Measurements from ENCODE around the gene PCOLCE2. TPM values are rescaled to one million over a fixed set of nuclear protein-coding genes. Genes with fewer than 3 reads are reported as not detected.

Gene PCOLCE2
- total and polyA plus RNA-seq, 2 donors (not counting 1 experiment from before 2014, with no cell fraction given): 4.8 to 26.3 TPM

DNA sequence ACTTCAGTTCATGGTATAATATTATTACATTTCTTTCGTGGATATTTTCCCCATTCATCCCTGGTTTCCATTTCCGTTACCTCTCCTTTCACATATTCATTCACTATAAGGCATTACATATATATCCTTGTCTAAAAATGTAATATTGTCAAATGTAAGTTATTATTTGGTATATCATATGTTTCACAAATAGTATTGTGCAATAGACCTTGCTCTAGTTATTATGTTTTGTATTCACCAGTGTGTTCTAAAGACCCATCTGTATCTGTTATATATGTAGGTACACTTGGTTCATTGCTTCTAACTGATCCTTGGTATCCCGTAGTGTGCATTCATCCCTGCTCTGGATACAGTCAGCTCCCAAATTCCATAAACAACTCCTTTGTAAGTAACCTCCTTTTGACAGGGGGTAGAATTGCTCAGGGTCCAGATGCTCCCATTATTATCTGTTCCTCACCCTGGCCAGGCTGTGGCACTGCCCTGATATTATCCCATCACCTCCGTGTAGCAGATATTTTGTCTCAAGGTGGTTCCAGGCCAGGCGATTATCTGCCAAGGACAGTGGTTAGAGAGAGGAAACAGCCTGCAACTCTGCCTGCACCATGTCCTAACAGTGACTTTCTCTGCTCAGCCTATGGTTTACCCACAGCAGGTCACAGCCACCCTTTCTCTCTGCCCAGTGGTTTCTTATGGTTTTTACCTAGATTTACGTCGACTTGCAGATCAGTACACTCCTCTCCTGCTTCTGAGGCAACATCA lies 45.4 kb upstream of the PCOLCE2 start:
- peaks cover 3% of the 10 kb centered on the region for H3K27me3 ChIP-seq (ENCODE audit: control insufficient read depth, insufficient read depth, low read length)
- no peak overlapping the region for H3K9ac ChIP-seq (ENCODE audit: insufficient read depth, low read length)
- no peaks in the 10 kb centered on the region for H3K79me2 ChIP-seq (ENCODE audit: control insufficient read depth, insufficient read depth, low read length)
- no peak for DNase-seq (ENCODE audit: low read depth in 2 of 2)
- no peak overlapping the region for H3K27ac ChIP-seq (ENCODE audit: insufficient read depth, low read length)
- no peak overlapping the region for H2AFZ ChIP-seq (ENCODE audit: low read length)
- no peak for TF ChIP-seq EZH2 (IDR thresholded peaks at IDR 0.05; ENCODE audit: low read length, missing control alignments)
- TF ChIP-seq, protein P1, sequence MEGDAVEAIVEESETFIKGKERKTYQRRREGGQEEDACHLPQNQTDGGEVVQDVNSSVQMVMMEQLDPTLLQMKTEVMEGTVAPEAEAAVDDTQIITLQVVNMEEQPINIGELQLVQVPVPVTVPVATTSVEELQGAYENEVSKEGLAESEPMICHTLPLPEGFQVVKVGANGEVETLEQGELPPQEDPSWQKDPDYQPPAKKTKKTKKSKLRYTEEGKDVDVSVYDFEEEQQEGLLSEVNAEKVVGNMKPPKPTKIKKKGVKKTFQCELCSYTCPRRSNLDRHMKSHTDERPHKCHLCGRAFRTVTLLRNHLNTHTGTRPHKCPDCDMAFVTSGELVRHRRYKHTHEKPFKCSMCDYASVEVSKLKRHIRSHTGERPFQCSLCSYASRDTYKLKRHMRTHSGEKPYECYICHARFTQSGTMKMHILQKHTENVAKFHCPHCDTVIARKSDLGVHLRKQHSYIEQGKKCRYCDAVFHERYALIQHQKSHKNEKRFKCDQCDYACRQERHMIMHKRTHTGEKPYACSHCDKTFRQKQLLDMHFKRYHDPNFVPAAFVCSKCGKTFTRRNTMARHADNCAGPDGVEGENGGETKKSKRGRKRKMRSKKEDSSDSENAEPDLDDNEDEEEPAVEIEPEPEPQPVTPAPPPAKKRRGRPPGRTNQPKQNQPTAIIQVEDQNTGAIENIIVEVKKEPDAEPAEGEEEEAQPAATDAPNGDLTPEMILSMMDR (conservative IDR thresholded peaks at IDR 0.05 in 1 of 2, IDR thresholded peaks at IDR 0.05 in 1 of 2; ENCODE audit: low read depth in 1 of 2, low read length in 2 of 2): no peak
- no peaks in the 10 kb centered on the region for H4K20me1 ChIP-seq (ENCODE audit: control insufficient read depth, extremely low read depth, insufficient read depth, low read length)
- no peak overlapping the region for H3K4me2 ChIP-seq (ENCODE audit: extremely low read depth, insufficient read depth, low read length)
- no peaks in the 10 kb centered on the region for H3K9me3 ChIP-seq (ENCODE audit: control insufficient read depth, insufficient read depth, low read depth, low read length)
- H3K4me1 ChIP-seq (ENCODE audit: control insufficient read depth, extremely low read depth, insufficient read depth, low read length): no peaks in the 10 kb centered on the region
- no peak overlapping the region for H3K4me3 ChIP-seq (replicated peaks in 1 of 4; ENCODE audit: control extremely low read depth in 1 of 4, insufficient read depth in 1 of 4, low read depth in 3 of 4, low read length in 4 of 4)
- H3K36me3 ChIP-seq (ENCODE audit: control insufficient read depth, insufficient read depth, low read length): no peaks in the 10 kb centered on the region

DNA sequence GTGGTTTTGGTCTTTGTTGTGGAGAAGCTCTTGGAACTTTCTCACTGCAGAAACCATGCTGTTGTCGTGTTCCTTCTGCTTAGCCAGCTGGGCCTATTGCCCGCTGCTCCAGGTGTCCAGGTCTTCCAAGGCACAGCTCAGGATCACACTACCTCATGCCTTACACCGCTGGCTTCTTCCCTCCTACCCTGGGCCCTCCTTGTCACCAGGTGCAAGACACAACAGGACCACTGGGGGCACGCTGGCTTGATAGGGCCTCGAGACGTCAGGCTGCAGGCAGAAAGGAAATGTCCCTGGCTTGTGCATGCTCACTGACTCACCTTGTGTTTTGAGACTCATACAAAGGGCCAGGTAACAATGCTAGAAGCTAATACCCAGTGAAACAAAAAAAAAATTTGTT lies 42.3 kb upstream of the PCOLCE2 start:
- Histone ChIP-seq H2AFZ (ENCODE audit: low read length) (no peak overlapping the region), H3K27ac (ENCODE audit: insufficient read depth, low read length) (no peak overlapping the region), H3K4me3 (replicated peaks in 1 of 4; ENCODE audit: control extremely low read depth in 1 of 4, insufficient read depth in 1 of 4, low read depth in 3 of 4, low read length in 4 of 4) (no peak overlapping the region), H3K9me3 (ENCODE audit: control insufficient read depth, insufficient read depth, low read depth, low read length) (no peaks in the 10 kb centered on the region), H3K4me2 (ENCODE audit: extremely low read depth, insufficient read depth, low read length) (no peak overlapping the region), H4K20me1 (ENCODE audit: control insufficient read depth, extremely low read depth, insufficient read depth, low read length) (no peaks in the 10 kb centered on the region), H3K27me3 (ENCODE audit: control insufficient read depth, insufficient read depth, low read length) (peaks cover 6% of the 10 kb centered on the region), H3K79me2 (ENCODE audit: control insufficient read depth, insufficient read depth, low read length) (no peaks in the 10 kb centered on the region), H3K36me3 (ENCODE audit: control insufficient read depth, insufficient read depth, low read length) (no peaks in the 10 kb centered on the region), H3K4me1 (ENCODE audit: control insufficient read depth, extremely low read depth, insufficient read depth, low read length) (no peaks in the 10 kb centered on the region), H3K9ac (ENCODE audit: insufficient read depth, low read length) (no peak overlapping the region)
- TF ChIP-seq, protein P1 (conservative IDR thresholded peaks at IDR 0.05 in 1 of 2, IDR thresholded peaks at IDR 0.05 in 1 of 2; ENCODE audit: low read depth in 1 of 2, low read length in 2 of 2): peak in 1 of 2 donors; percentile 9
- TF ChIP-seq EZH2 (IDR thresholded peaks at IDR 0.05; ENCODE audit: low read length, missing control alignments): no peak
- no peak for DNase-seq (ENCODE audit: low read depth in 2 of 2)

DNA sequence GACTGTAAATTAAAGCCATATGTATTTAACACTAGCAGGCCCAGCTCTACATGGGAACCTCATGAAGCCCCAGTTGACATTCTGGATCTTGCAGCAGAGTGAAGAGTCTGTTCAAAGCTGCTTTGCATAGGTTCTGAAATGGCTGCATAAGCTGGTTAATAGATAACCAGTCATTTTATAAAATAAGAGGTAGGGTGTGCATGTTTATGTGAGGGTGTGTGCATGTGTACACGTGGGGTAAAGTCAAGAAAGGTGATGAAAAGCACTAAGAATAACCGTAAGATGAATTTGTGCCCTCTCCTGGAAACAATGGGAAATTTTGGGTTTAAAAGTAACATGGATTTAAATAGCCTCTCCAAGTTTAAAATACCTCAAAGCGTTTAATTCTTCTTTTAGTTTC lies 41.6 kb upstream of the PCOLCE2 start:
- Histone ChIP-seq H3K27me3 (ENCODE audit: control insufficient read depth, insufficient read depth, low read length) (peaks cover 6% of the 10 kb centered on the region), H3K79me2 (ENCODE audit: control insufficient read depth, insufficient read depth, low read length) (no peaks in the 10 kb centered on the region), H2AFZ (ENCODE audit: low read length) (no peak overlapping the region), H3K4me2 (ENCODE audit: extremely low read depth, insufficient read depth, low read length) (no peak overlapping the region), H3K4me1 (ENCODE audit: control insufficient read depth, extremely low read depth, insufficient read depth, low read length) (no peaks in the 10 kb centered on the region), H3K27ac (ENCODE audit: insufficient read depth, low read length) (no peak overlapping the region), H4K20me1 (ENCODE audit: control insufficient read depth, extremely low read depth, insufficient read depth, low read length) (no peaks in the 10 kb centered on the region), H3K9ac (ENCODE audit: insufficient read depth, low read length) (no peak overlapping the region), H3K9me3 (ENCODE audit: control insufficient read depth, insufficient read depth, low read depth, low read length) (no peaks in the 10 kb centered on the region), H3K36me3 (ENCODE audit: control insufficient read depth, insufficient read depth, low read length) (no peaks in the 10 kb centered on the region), H3K4me3 (replicated peaks in 1 of 4; ENCODE audit: control extremely low read depth in 1 of 4, insufficient read depth in 1 of 4, low read depth in 3 of 4, low read length in 4 of 4) (no peak overlapping the region)
- no peak for TF ChIP-seq EZH2 (IDR thresholded peaks at IDR 0.05; ENCODE audit: low read length, missing control alignments)
- TF ChIP-seq, protein P1 (conservative IDR thresholded peaks at IDR 0.05 in 1 of 2, IDR thresholded peaks at IDR 0.05 in 1 of 2; ENCODE audit: low read depth in 1 of 2, low read length in 2 of 2): peak in 1 of 2 donors; percentile 4
- DNase-seq (ENCODE audit: low read depth in 2 of 2): peak in 1 of 2 donors; percentile 4
